Activated CD4-positive, alpha-beta T cell treated with anti-CD3 and anti-CD28 coated beads, Interleukin-2, amount 10 ng/mL, durations not matched to agents 7 days and 5 days (primary cell): ENCODE data around the gene PPM1G. TPM values are rescaled to one million over a fixed set of nuclear protein-coding genes. Genes with fewer than 3 reads are reported as not detected.
A peak's percentile ranks its signal among the peaks of the same experiment; 100 is the strongest.

ENCODE experiments used
- CTCF ChIA-PET: fragments of 350-600 bp; sonication (Branson Sonifier 250); formaldehyde crosslinking; loops from one replicate; lab custom pipeline; 2021; ENCODE audit warnings: antibody characterized with exemption; lab: Charles Lee
- POLR2A ChIA-PET: fragments of 350-600 bp; sonication (Branson Sonifier 250); formaldehyde crosslinking; loops from one replicate; lab custom pipeline; 2021; ENCODE audit warnings: antibody characterized with exemption; lab: Charles Lee
- DNase-seq: peaks from one replicate; pipeline ENCODE4 v3.0.0-alpha.2; 2020
- H3K27ac Mint-ChIP-seq: one replicate; pipeline ENCODE4 v1.8.0; 2021; ENCODE audit warnings: mild to moderate bottlenecking, moderate library complexity, mixed read lengths
- H3K27me3 Mint-ChIP-seq: one replicate; pipeline ENCODE4 v1.8.0; 2021; ENCODE audit warnings: mixed read lengths
- H3K36me3 Mint-ChIP-seq: one replicate; pipeline ENCODE4 v1.8.0; 2021; ENCODE audit warnings: low read depth, mixed read lengths
- H3K4me1 Mint-ChIP-seq: one replicate; pipeline ENCODE4 v1.8.0; 2021; ENCODE audit warnings: mixed read lengths
- H3K4me3 Mint-ChIP-seq: one replicate; pipeline ENCODE4 v1.8.0; 2021; ENCODE audit warnings: mild to moderate bottlenecking, moderate library complexity, mixed read lengths
- H3K9me3 Mint-ChIP-seq: one replicate; pipeline ENCODE4 v1.8.0; 2021; ENCODE audit warnings: mixed read lengths
- total RNA-seq, 2 experiments: library from RNA; stranded (reverse); gene quantifications; one replicate each; pipeline ENCODE4 v1.2.3, GENCODE V29; 2021

The PPM1G gene
- total RNA-seq, 2 experiments from 2014 or later: 109 TPM

GRCh38 chr2:27378096-27378808 lies 31.1 kb downstream of the PPM1G start:
- ChIA-PET CTCF (interaction anchor here (1.0 kb wide), 2 partner anchors 12 to 31 kb away, joined by 3 read pairs; partner anchors contain the start of gene PPM1G), POLR2A (no interaction called here)
- Mint-ChIP-seq H3K4me1 (peaks cover 34% of the 10 kb centered on the region), H3K27me3 (no peaks in the 10 kb centered on the region), H3K9me3 (no peaks in the 10 kb centered on the region), H3K4me3 (no peak overlapping the region), H3K36me3 (peaks cover 60% of the 10 kb centered on the region), H3K27ac (peak overlapping the region; percentile 62)
- no peak for DNase-seq

GRCh38 chr2:27377618-27378095 lies 31.7 kb downstream of the PPM1G start:
- no peak overlapping the region for H3K27ac Mint-ChIP-seq
- CTCF ChIA-PET: interaction anchor here (1.0 kb wide), 1 partner anchor 32 kb away, joined by 3 read pairs; the partner anchor contains the start of gene PPM1G
- peaks cover 40% of the 10 kb centered on the region for H3K4me1 Mint-ChIP-seq
- POLR2A ChIA-PET: no interaction called here
- H3K36me3 Mint-ChIP-seq: peaks cover 62% of the 10 kb centered on the region
- no peaks in the 10 kb centered on the region for H3K9me3 Mint-ChIP-seq
- DNase-seq: no peak
- H3K27me3 Mint-ChIP-seq: no peaks in the 10 kb centered on the region
- H3K4me3 Mint-ChIP-seq: no peak overlapping the region

DNA sequence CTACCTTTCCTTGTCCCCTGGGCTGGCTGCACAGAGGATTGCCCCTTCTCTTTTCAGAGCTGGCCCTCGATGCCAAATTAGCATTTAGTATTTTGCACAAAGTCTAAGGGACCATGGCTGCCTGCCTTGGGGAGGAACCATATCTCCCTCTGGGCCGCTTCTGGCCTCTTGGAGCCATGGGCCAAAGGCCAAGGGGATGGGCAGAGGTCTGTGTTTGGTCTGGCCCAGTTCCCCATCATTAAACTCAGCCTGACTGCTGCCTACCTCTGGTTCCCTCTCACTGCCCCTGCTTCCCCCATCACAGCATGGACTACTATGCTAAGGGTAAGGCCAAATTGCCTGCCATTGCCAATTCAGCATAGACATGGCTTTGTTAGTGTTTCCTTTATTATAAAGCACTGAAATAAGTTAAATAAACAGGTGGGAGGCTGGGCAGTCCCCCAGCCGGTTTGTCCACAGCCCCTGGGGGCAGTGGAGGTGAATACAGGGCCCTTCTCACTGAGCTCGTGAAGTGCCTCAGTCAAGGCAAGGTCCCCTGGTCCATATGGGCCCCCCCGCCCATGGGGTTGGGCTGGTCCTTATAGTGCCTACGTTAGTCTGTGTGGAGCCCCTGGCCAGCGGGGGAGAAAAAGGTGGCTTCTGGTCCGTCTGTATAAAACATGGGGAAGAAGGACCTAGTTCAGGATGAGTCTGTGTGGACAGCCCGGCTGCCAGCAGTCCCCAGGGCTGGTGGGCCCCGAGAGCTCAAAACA lies 32.3 kb downstream of the PPM1G start:
- Mint-ChIP-seq H3K4me3 (no peak overlapping the region), H3K27ac (peak overlapping the region; percentile 69), H3K36me3 (peaks cover 61% of the 10 kb centered on the region), H3K4me1 (peaks cover 43% of the 10 kb centered on the region), H3K9me3 (no peaks in the 10 kb centered on the region), H3K27me3 (no peaks in the 10 kb centered on the region)
- ChIA-PET CTCF (interaction anchor here (0.6 to 1.0 kb wide), 2 partner anchors 32 to 33 kb away, joined by 3 read pairs; partner anchors contain the start of gene PPM1G), POLR2A (no interaction called here)
- no peak for DNase-seq

DNA sequence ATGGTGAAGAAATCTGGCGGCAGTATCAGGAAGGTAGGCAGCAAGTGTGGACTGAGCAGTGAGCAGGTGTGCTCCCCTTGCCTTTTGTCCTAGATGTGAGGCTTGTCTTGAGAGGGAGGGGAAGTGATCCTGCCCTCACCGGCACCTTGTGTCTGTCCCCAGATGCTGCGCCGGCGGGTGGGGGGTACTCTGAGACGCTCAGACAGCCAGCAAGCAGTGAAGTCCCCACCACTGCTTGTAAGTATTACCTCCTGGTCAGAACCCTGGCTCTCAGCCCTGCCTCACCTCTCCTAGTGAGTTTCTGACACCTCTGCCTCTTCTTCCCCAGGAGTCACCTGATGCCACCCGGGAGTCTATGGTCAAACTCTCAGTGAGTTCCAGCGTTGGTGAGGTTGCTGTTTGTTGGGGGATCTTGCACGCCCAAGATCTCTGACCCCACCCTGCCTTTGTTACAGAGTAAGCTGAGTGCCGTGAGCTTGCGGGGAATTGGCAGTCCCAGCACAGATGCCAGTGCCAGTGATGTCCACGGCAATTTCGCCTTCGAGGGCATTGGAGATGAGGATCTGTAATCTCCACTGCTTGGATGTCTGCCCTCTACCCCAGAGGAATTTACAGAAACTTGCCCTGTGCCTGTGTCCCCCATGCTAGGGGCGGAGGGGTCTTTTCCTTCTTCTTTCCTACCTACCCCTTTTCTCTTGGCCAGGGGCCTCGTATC lies 33.1 kb downstream of the PPM1G start:
- no peak for DNase-seq
- Mint-ChIP-seq H3K27me3 (no peaks in the 10 kb centered on the region), H3K4me1 (peaks cover 45% of the 10 kb centered on the region), H3K4me3 (no peak overlapping the region), H3K27ac (no peak overlapping the region), H3K36me3 (peaks cover 61% of the 10 kb centered on the region), H3K9me3 (no peaks in the 10 kb centered on the region)
- POLR2A ChIA-PET: no interaction called here
- CTCF ChIA-PET: interaction anchor here (0.5 to 0.6 kb wide), 2 partner anchors 31 to 50 kb away, joined by 3 read pairs; no protein-coding TSS in a partner anchor

DNA sequence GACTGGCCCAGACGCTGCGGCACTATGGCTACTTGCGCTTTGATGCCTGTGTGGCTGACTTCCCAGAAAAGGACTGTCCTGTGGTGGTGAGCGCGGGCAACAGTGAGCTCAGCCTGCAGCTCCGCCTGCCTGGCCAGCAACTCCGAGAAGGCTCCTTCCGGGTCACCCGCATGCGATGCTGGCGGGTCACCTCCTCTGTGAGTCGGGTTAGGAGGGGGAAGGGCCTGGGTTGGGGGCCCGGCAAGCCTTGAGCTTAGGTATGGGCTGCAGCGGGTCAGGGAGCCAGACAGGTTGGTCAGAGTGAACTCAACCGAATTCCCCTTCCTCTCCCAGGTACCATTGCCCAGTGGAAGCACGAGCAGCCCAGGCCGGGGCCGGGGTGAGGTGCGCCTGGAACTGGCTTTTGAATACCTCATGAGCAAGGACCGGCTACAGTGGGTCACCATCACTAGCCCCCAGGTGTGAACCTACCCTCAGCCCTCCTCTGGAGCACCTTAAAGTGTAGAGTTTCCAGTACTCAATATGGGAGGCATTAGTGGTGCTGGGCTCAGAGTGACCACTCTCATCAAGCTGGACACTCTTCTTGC lies 33.8 kb downstream of the PPM1G start:
- Mint-ChIP-seq H3K4me3 (no peak overlapping the region), H3K36me3 (peaks cover 59% of the 10 kb centered on the region), H3K4me1 (peaks cover 40% of the 10 kb centered on the region), H3K9me3 (no peaks in the 10 kb centered on the region), H3K27me3 (no peaks in the 10 kb centered on the region), H3K27ac (no peak overlapping the region)
- no peak for DNase-seq
- POLR2A ChIA-PET: no interaction called here
- CTCF ChIA-PET: interaction anchor here (0.5 kb wide), 1 partner anchor 51 kb away, joined by 3 read pairs; no protein-coding TSS in a partner anchor

DNA sequence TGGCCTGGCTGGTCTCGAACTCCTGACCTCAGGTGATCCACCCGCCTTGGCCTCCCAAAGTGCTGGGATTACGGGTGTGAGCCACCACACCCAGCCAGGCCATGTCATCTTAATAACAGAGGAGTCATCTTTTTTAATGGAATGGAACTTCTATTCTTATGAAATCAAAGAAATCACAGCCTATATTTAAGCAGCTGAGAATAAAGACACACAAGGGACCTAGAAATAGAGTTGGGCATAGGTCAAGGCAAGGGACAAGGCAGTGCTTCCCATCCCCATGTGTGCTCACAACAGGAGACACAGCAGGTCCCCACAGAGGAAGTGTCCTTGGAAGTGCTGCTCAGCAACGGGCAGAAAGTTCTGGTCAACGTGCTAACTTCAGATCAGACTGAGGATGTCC lies 35.8 kb downstream of the PPM1G start:
- H3K27ac Mint-ChIP-seq: no peak overlapping the region
- H3K4me3 Mint-ChIP-seq: no peak overlapping the region
- POLR2A ChIA-PET: interaction anchor here (0.6 kb wide), 1 partner anchor 17 kb away, joined by 3 read pairs; no protein-coding TSS in a partner anchor
- no peaks in the 10 kb centered on the region for H3K27me3 Mint-ChIP-seq
- peaks cover 53% of the 10 kb centered on the region for H3K36me3 Mint-ChIP-seq
- no peaks in the 10 kb centered on the region for H3K9me3 Mint-ChIP-seq
- DNase-seq: no peak
- CTCF ChIA-PET: no interaction called here
- H3K4me1 Mint-ChIP-seq: peaks cover 36% of the 10 kb centered on the region

- peaks cover 55% of the 10 kb centered on the region for H3K36me3 Mint-ChIP-seq
- POLR2A ChIA-PET: interaction anchor here (0.6 kb wide), 1 partner anchor 17 kb away, joined by 3 read pairs; no protein-coding TSS in a partner anchor
- peak; percentile 41 for DNase-seq
- H3K9me3 Mint-ChIP-seq: no peaks in the 10 kb centered on the region
- H3K27ac Mint-ChIP-seq: peak overlapping the region; percentile 55
- peak overlapping the region; percentile 84 for H3K4me3 Mint-ChIP-seq
- CTCF ChIA-PET: interaction anchor here (0.8 to 1.9 kb wide), 2 partner anchors 13 to 32 kb away, joined by 3 to 5 read pairs; no protein-coding TSS in a partner anchor
- peaks cover 41% of the 10 kb centered on the region for H3K4me1 Mint-ChIP-seq
- H3K27me3 Mint-ChIP-seq: no peaks in the 10 kb centered on the region
Measured at GRCh38 chr2:27372937-27373336, 36.5 kb downstream of the PPM1G start.

GRCh38 chr2:27370816-27371620 lies 38.4 kb downstream of the PPM1G start:
- CTCF ChIA-PET: interaction anchor here (0.7 to 1.9 kb wide), 9 partner anchors 8 to 313 kb away, joined by 3 to 6 read pairs (median 4); partner anchors contain the start of genes GTF3C2, NRBP1, PPM1G and SLC4A1AP
- H3K9me3 Mint-ChIP-seq: no peaks in the 10 kb centered on the region

GRCh38 chr2:27370026-27370815 lies 39.2 kb downstream of the PPM1G start, which contains the start of the genes EIF2B4 and SNX17:
Gene EIF2B4, minus strand, starts transcription at chr2:27370338. Its CDS starts 24 bp downstream, at chr2:27370314.
Gene SNX17, plus strand, starts transcription at chr2:27370616. Its CDS starts 128 bp downstream, at chr2:27370744.
- Mint-ChIP-seq H3K36me3 (peaks cover 43% of the 10 kb centered on the region), H3K4me3 (peak within 1 kb of the TSS; percentile 84), H3K4me1 (peaks cover 45% of the 10 kb centered on the region), H3K27ac (peak within 1 kb of the TSS; percentile 97), H3K27me3 (no peaks in the 10 kb centered on the region), H3K9me3 (no peaks in the 10 kb centered on the region)
- ChIA-PET POLR2A (interaction anchor here (0.8 to 1.5 kb wide), 3 partner anchors 10 to 59 kb away, joined by 3 to 4 read pairs (median 3); partner anchors contain the start of gene GTF3C2), CTCF (interaction anchor here (0.6 to 2.4 kb wide), 17 partner anchors 9 to 314 kb away, joined by 3 to 15 read pairs (median 4); partner anchors contain the start of genes GTF3C2, NRBP1 and PPM1G)
- DNase-seq: peak; percentile 99

More at GRCh38 chr2:27370816-27371620, 38.4 kb downstream of the PPM1G start:
- POLR2A ChIA-PET: interaction anchor here (1.5 kb wide), 1 partner anchor 9 kb away, joined by 4 read pairs; no protein-coding TSS in a partner anchor
- Mint-ChIP-seq H3K4me1 (peaks cover 45% of the 10 kb centered on the region), H3K27ac (peak overlapping the region; percentile 97), H3K27me3 (no peaks in the 10 kb centered on the region), H3K36me3 (peaks cover 46% of the 10 kb centered on the region), H3K4me3 (peak overlapping the region; percentile 84)
- DNase-seq: peak; percentile 31

- Mint-ChIP-seq H3K9me3 (no peaks in the 10 kb centered on the region), H3K27ac (peak overlapping the region; percentile 92), H3K4me1 (peaks cover 45% of the 10 kb centered on the region), H3K36me3 (peaks cover 41% of the 10 kb centered on the region), H3K27me3 (no peaks in the 10 kb centered on the region), H3K4me3 (peak overlapping the region; percentile 84)
- CTCF ChIA-PET: interaction anchor here (0.6 to 2.4 kb wide), 16 partner anchors 9 to 1127 kb away, joined by 3 to 15 read pairs (median 4); partner anchors contain the start of genes GTF3C2 and NRBP1
- POLR2A ChIA-PET: interaction anchor here (0.8 to 0.9 kb wide), 2 partner anchors 13 to 60 kb away, joined by 3 read pairs; partner anchors contain the start of gene GTF3C2
- no peak for DNase-seq
Measured at GRCh38 chr2:27369471-27370025, 39.8 kb downstream of the PPM1G start.
